K562 (cell line): ENCODE results near the gene CNDP1. TPM values are rescaled to one million over a fixed set of nuclear protein-coding genes. Genes with fewer than 3 reads are reported as not detected.

Experiments used
- ATAC-seq: fragments of 200-7000 bp; cut with Tn5 transposase; 3 replicates; pipeline ENCODE4 v1.9.1; 2020; ENCODE audit warnings: moderate library complexity
- BruUV-seq: library from RNA; stranded (reverse); fragments of 400-500 nt; replicated peaks from 2 replicates; lab custom pipeline; 2021; lab: Mats Ljungman, UMichigan
- CTCF ChIA-PET: fragments of 300-600 bp; formaldehyde crosslinking; extraction: SDS; loops from one replicate; lab custom pipeline; 2021; ENCODE audit warnings: low intra/inter-chr PET ratio; lab: Yijun Ruan, JAX
- POLR2A ChIA-PET: fragments of 300-600, 350-650 bp; sonication (Branson Sonifier 250); formaldehyde crosslinking; extraction: SDS; loops from one replicate; lab custom pipeline; 2021; ENCODE audit warnings: antibody characterized with exemption, inconsistent platforms; lab: Yijun Ruan, JAX
- DNase-seq, 4 experiments: peaks; one replicate each; pipeline versions ENCODE4 v3.0.0 to v3.0.0-alpha.2; 2011 to 2018; ENCODE audit warnings: low spot score in 3 of 4, mixed read lengths in 3 of 4; ENCODE audit errors: extremely low read depth in 1 of 4
- FAIRE-seq: peaks from 2 replicates; lab custom pipeline; 2011; peaks lifted over from hg19 to GRCh38; lab: Jason Lieb, UNC
- H2AFZ ChIP-seq: 2 replicates; pipeline ENCODE4 v1.6.0; 2011; ENCODE audit warnings: low read depth, low read length, control low read depth, inconsistent platforms
- H3K27ac ChIP-seq: fragments of 200-600 bp; 3 replicates; pipeline ENCODE4 v1.8.0; 2011; ENCODE audit warnings: low read depth, mild to moderate bottlenecking, control low read depth, inconsistent platforms, low read length, moderate library complexity, mixed read lengths; ENCODE audit errors: extremely low read depth
- H3K27me3 ChIP-seq, 2 experiments: fragments of 300-600 bp in 1 of 2; 2 replicates in 1 of 2; 3 replicates in 1 of 2; pipeline versions ENCODE4 v1.6.0 to v1.8.0; 2011; ENCODE audit warnings: inconsistent platforms in 2 of 2, low read length in 2 of 2, mild to moderate bottlenecking in 1 of 2, mixed read lengths in 1 of 2, moderate library complexity in 1 of 2; ENCODE audit not compliant: control insufficient read depth in 2 of 2, insufficient read depth in 2 of 2
- H3K36me3 ChIP-seq: fragments of 300-600 bp; 3 replicates; pipeline ENCODE4 v1.8.0; 2011; ENCODE audit warnings: mild to moderate bottlenecking, low read length, inconsistent platforms; ENCODE audit not compliant: control insufficient read depth, insufficient read depth
- H3K4me1 ChIP-seq, 2 experiments: fragments of 200-600 bp in 1 of 2; replicated peaks in 1 of 2; 2 replicates in 1 of 2; 3 replicates in 1 of 2; pipeline versions ENCODE4 v1.5.1 to v1.8.0; 2011; ENCODE audit warnings: inconsistent platforms in 2 of 2, low read length in 2 of 2, mild to moderate bottlenecking in 1 of 2, mixed read lengths in 1 of 2, moderate library complexity in 1 of 2; ENCODE audit not compliant: control insufficient read depth in 2 of 2, insufficient read depth in 2 of 2
- H3K4me2 ChIP-seq: 2 replicates; pipeline ENCODE4 v1.6.1; 2011; ENCODE audit warnings: low read length, control low read depth, inconsistent platforms, mixed read lengths; ENCODE audit not compliant: insufficient read depth
- H3K4me3 ChIP-seq: fragments of 200-600 bp; sonication (generic), shearing (Covaris generic); 2 replicates; pipeline ENCODE4 v1.5.1; 2016; ENCODE audit warnings: control low read depth, inconsistent platforms
- H3K79me2 ChIP-seq: fragments of 200-600 bp; 3 replicates; pipeline ENCODE4 v1.8.0; 2011; ENCODE audit warnings: low read length, inconsistent platforms; ENCODE audit not compliant: control insufficient read depth, insufficient read depth
- H3K9ac ChIP-seq, 2 experiments: 2 replicates each; pipeline versions ENCODE4 v1.6.0 to v1.6.1; 2011; ENCODE audit warnings: low read depth in 2 of 2, low read length in 2 of 2, control low read depth in 1 of 2, inconsistent platforms in 1 of 2, mild to moderate bottlenecking in 1 of 2, mixed read lengths in 1 of 2; ENCODE audit not compliant: insufficient read depth in 1 of 2
- H3K9me1 ChIP-seq: one replicate; pipeline ENCODE4 v1.6.0; 2011; ENCODE audit warnings: inconsistent platforms, mild to moderate bottlenecking, low read length, moderate library complexity; ENCODE audit not compliant: control insufficient read depth, insufficient read depth
- H3K9me3 ChIP-seq: replicated peaks from 2 replicates; pipeline ENCODE4 v1.5.1; 2011; ENCODE audit warnings: low read depth, low read length, inconsistent platforms; ENCODE audit not compliant: control insufficient read depth, insufficient read depth
- H4K20me1 ChIP-seq: replicated peaks from 2 replicates; pipeline ENCODE4 v1.6.1; 2011; ENCODE audit warnings: low read length, inconsistent platforms, mixed read lengths; ENCODE audit not compliant: control insufficient read depth, insufficient read depth
- AFF1 ChIP-seq, 2 experiments: fragments of 450-650 bp; IDR thresholded peaks; 2 replicates each; pipeline ENCODE4 v1.6.1; 2018; ENCODE audit warnings: mild to moderate bottlenecking in 2 of 2, low read depth in 1 of 2; ENCODE audit not compliant: partially characterized antibody in 2 of 2
- ATF7 ChIP-seq: fragments of 450-650 bp; IDR thresholded peaks from 2 replicates; pipeline ENCODE4 v1.7.1; 2014; ENCODE audit warnings: mild to moderate bottlenecking, moderate library complexity
- CEBPZ ChIP-seq: fragments of 150-350 bp; IDR thresholded peaks from 2 replicates; pipeline ENCODE4 v1.6.1; 2014; ENCODE audit warnings: low read depth, mild to moderate bottlenecking, low read length, borderline replicate concordance
- E2F1 ChIP-seq: sonication (generic); formaldehyde crosslinking; IDR thresholded peaks from 2 replicates; pipeline ENCODE4 v1.8.1; 2023; ENCODE audit warnings: mild to moderate bottlenecking, missing genetic modification reagents, moderate library complexity
- RBM15 ChIP-seq: fragments of 200-400 bp; formaldehyde crosslinking; IDR thresholded peaks from 2 replicates; pipeline ENCODE4 v1.6.1; 2018; ENCODE audit warnings: mild to moderate bottlenecking, low read length, moderate library complexity; ENCODE audit not compliant: insufficient read depth
- RFX5 ChIP-seq: IDR thresholded peaks from 2 replicates; pipeline ENCODE4 v1.6.1; 2011; ENCODE audit warnings: low read depth, mild to moderate bottlenecking, improper control_type of control experiment, low read length
- ZNF586 ChIP-seq: fragments of 450-650 bp; formaldehyde crosslinking; conservative IDR thresholded peaks from 2 replicates; pipeline ENCODE4 v1.4.0; 2020; ENCODE audit warnings: mild to moderate bottlenecking, moderate library complexity
- ZNF639 ChIP-seq, 2 experiments: fragments of 200-800 bp in 1 of 2; sonication (Bioruptor generic) in 1 of 2; sonication (generic) in 1 of 2; formaldehyde crosslinking in 1 of 2; IDR thresholded peaks in 1 of 2; conservative IDR thresholded peaks in 1 of 2; 2 replicates each; pipeline versions ENCODE4 v1.5.0 to v1.6.1; 2016 to 2020; ENCODE audit warnings: missing compliant biosample characterization in 1 of 2, missing genetic modification characterization in 1 of 2, missing genetic modification reagents in 1 of 2
- ZNF644 ChIP-seq: fragments of 200-800 bp; sonication (Bioruptor generic); IDR thresholded peaks from 2 replicates; pipeline ENCODE4 v1.6.1; 2016; ENCODE audit warnings: low read depth, missing genetic modification characterization, missing compliant biosample characterization
- WGBS: fragments of 100-300 bp; shearing (Covaris generic); methylation state at CpG from one replicate; pipeline ENCODE4 v1.1.6; 2016; ENCODE audit warnings: low coverage, mixed read lengths; ENCODE audit not compliant: insufficient coverage; ENCODE audit errors: missing lambda C conversion rate; 5-methylcytosine and 5-hydroxymethylcytosine counted together
- in situ Hi-C: fragments of 300-500 bp; cut with MboI; formaldehyde crosslinking; loops from 4 replicates; pipeline ENCODE4 v1.15.0; 2018; ENCODE audit warnings: inconsistent platforms, mixed read lengths
- intact Hi-C: fragments of 100-400 bp; cut with micrococcal nuclease; formaldehyde crosslinking; loops from 2 replicates; pipeline ENCODE4 v1.14.2; 2022
- polyA plus RNA-seq, 8 experiments: library from polyadenylated mRNA; depleted of rRNA in 4 of 8; stranded (reverse) in 5 of 8; unstranded in 3 of 8; fragments of >200 nt; fragmentation: Nextera tagmentation in 2 of 8; fragmentation: Illumina TruSeq in 1 of 8; extraction: Ambion mirVana in 2 of 8; extraction: Trizol in 1 of 8; gene quantifications; 2 replicates each; pipeline versions ENCODE4 v1.2.1 to v1.2.3, GENCODE V29; 2011 to 2014; ENCODE audit warnings: inconsistent platforms in 1 of 8, missing spikeins in 1 of 8
- total RNA-seq, 7 experiments: library from RNA; depleted of rRNA in 6 of 7; stranded (reverse); fragments of >200 nt in 6 of 7; fragmentation: Illumina TruSeq in 2 of 7; extraction: Trizol in 2 of 7; gene quantifications; 2 replicates each; pipeline versions ENCODE4 v1.2.1 to v1.2.3, GENCODE V29; 2011 to 2021; ENCODE audit warnings: low replicate concordance in 1 of 7

The CNDP1 gene
- total and polyA plus RNA-seq, 9 of the 15 experiments (the other 6 are each of a cell fraction or from before 2014, with no cell fraction given), result not detected

GRCh38 chr18:74622072-74622471 is 87.8 kb downstream of the CNDP1 start:
- ChIA-PET CTCF (no interaction called here), POLR2A (interaction anchor here (0.7 kb wide), 1 partner anchor 78 kb away, joined by 4 read pairs; no protein-coding TSS in a partner anchor)

More at GRCh38 chr18:74622072-74622471, 87.8 kb downstream of the CNDP1 start:
- Histone ChIP-seq H3K9me1 (peaks cover under 1% of the 10 kb centered on the region), H3K27ac (no peak overlapping the region), H2AFZ (no peak overlapping the region), H4K20me1 (no peaks in the 10 kb centered on the region), H3K9ac (no peak overlapping the region), H3K4me1 (no peaks in the 10 kb centered on the region), H3K4me2 (no peak overlapping the region), H3K4me3 (no peak overlapping the region)
- DNase-seq, result no peak
- BruUV-seq, result no TSS peak
- 79% methylated on average over 7 of the region's 9 CpGs for WGBS
- intact Hi-C loops, result no loop called here
- TF ChIP-seq ZNF644 (tag) (no peak), E2F1 (CRISPR knock-in tag) (no peak), ZNF586 (no peak), RBM15 (no peak), ZNF639 (CRISPR knock-in tag; conservative IDR thresholded peaks at IDR 0.05 in 1 of 2, IDR thresholded peaks at IDR 0.05 in 1 of 2) (no peak), ATF7 (no peak), CEBPZ (no peak), RFX5 (no peak), AFF1 (IDR thresholded peaks at IDR 0.05; ENCODE audit: low read depth in 1 of 2, partially characterized antibody in 2 of 2) (no peak)
- TF ChIP-seq, all 486 proteins: peak for 0
- no peak for FAIRE-seq
- Histone ChIP-seq H3K27me3 (no peaks in the 10 kb centered on the region), H3K79me2 (peaks cover 3% of the 10 kb centered on the region; the same call in 2 of the 3 replicates), H3K36me3 (no peaks in the 10 kb centered on the region), H3K9me3 (no peaks in the 10 kb centered on the region)
- ATAC-seq, result no peak
- in situ Hi-C loops, result no loop called here
